H1 (cell line): ENCODE results near the gene NIN. TPM values are rescaled to one million over a fixed set of nuclear protein-coding genes. Genes with fewer than 3 reads are reported as not detected.

ENCODE experiments used
- CREB1 ChIP-seq: IDR thresholded peaks from 2 replicates; pipeline ENCODE4 v1.6.1; 2012; ENCODE audit warnings: inconsistent platforms
- CTBP2 ChIP-seq: IDR thresholded peaks from 2 replicates; pipeline ENCODE4 v1.7.0; 2011; ENCODE audit warnings: borderline replicate concordance, mild to moderate bottlenecking, moderate library complexity, mixed read lengths, low read length; ENCODE audit not compliant: insufficient read depth, insufficient read length
- FOSL1 ChIP-seq: IDR thresholded peaks from 2 replicates; pipeline ENCODE4 v1.6.1; 2011; ENCODE audit warnings: mild to moderate bottlenecking, low read depth, low read length, moderate library complexity; ENCODE audit not compliant: insufficient read depth
- RBBP5 ChIP-seq: IDR thresholded peaks from 2 replicates; pipeline ENCODE4 v1.7.1; 2012; ENCODE audit warnings: low read depth, mild to moderate bottlenecking, inconsistent platforms, low read length, moderate library complexity, borderline replicate concordance
- YY1 ChIP-seq: IDR thresholded peaks from 2 replicates; pipeline ENCODE4 v1.6.1; 2011; ENCODE audit warnings: low read depth, mild to moderate bottlenecking, low read length
- ZNF274 ChIP-seq: IDR thresholded peaks from 2 replicates; pipeline ENCODE4 v1.7.0; 2012; ENCODE audit warnings: low read length, borderline replicate concordance; ENCODE audit errors: extremely low read depth
- polyA plus RNA-seq, 7 experiments: library from polyadenylated mRNA; depleted of rRNA in 3 of 7; stranded (reverse) in 5 of 7; unstranded in 2 of 7; fragments of >200 nt in 5 of 7; fragments of 200-250 nt in 2 of 7; gene quantifications; 1 replicate in 5 of 7; 2 replicates in 1 of 7; 4 replicates in 1 of 7; pipeline versions ENCODE4 v1.2.1 to v1.2.3, GENCODE V29; 2011 to 2013; ENCODE audit warnings: missing spikeins in 2 of 7, mixed read lengths in 2 of 7
- total RNA-seq: library from RNA; stranded (reverse); fragmentation: NEBNext Ultra II Directional; extraction: Animal tissue kit (Norgen Biotek cat#: 25700); gene quantifications from 2 replicates; pipeline ENCODE4 v1.2.1, GENCODE V29; 2021
- TF ChIP-seq, protein P1 (sequence below): fragments of 300-600 bp; sonication (generic); IDR thresholded peaks from 2 replicates; pipeline ENCODE4 v1.7.1; 2012; ENCODE audit warnings: low read length, moderate library complexity, mild to moderate bottlenecking, inconsistent platforms; ENCODE audit not compliant: insufficient replicate concordance
- TF ChIP-seq, protein P2 (sequence below): IDR thresholded peaks from 2 replicates; pipeline ENCODE4 v1.6.1; 2012; ENCODE audit warnings: inconsistent platforms

Gene NIN
- total and polyA plus RNA-seq, 2 of the 8 experiments (the other 6 are each of a cell fraction or from before 2014, with no cell fraction given), result 3.2 to 21.3 TPM

DNA sequence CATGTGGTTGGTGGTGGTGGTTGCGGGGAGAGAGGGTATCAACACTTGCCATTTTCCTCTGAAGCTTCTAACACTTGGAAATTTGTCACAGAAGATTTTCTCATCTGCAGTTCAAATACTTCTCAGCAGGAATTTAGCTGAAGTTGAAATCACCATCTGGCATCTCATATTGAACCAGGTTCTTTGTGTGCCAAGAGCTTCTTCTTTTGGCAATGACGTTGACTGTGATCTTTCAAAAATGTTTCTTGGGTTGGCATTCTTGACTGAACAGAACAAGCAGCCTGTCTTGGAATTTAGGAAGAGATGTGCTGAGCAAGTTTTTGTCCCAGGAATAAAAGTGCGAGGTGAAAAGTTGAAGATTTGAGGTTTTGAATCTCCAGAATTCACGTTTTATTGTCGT lies 8.7 kb upstream of the NIN start (continued):
- TF ChIP-seq, protein P1, sequence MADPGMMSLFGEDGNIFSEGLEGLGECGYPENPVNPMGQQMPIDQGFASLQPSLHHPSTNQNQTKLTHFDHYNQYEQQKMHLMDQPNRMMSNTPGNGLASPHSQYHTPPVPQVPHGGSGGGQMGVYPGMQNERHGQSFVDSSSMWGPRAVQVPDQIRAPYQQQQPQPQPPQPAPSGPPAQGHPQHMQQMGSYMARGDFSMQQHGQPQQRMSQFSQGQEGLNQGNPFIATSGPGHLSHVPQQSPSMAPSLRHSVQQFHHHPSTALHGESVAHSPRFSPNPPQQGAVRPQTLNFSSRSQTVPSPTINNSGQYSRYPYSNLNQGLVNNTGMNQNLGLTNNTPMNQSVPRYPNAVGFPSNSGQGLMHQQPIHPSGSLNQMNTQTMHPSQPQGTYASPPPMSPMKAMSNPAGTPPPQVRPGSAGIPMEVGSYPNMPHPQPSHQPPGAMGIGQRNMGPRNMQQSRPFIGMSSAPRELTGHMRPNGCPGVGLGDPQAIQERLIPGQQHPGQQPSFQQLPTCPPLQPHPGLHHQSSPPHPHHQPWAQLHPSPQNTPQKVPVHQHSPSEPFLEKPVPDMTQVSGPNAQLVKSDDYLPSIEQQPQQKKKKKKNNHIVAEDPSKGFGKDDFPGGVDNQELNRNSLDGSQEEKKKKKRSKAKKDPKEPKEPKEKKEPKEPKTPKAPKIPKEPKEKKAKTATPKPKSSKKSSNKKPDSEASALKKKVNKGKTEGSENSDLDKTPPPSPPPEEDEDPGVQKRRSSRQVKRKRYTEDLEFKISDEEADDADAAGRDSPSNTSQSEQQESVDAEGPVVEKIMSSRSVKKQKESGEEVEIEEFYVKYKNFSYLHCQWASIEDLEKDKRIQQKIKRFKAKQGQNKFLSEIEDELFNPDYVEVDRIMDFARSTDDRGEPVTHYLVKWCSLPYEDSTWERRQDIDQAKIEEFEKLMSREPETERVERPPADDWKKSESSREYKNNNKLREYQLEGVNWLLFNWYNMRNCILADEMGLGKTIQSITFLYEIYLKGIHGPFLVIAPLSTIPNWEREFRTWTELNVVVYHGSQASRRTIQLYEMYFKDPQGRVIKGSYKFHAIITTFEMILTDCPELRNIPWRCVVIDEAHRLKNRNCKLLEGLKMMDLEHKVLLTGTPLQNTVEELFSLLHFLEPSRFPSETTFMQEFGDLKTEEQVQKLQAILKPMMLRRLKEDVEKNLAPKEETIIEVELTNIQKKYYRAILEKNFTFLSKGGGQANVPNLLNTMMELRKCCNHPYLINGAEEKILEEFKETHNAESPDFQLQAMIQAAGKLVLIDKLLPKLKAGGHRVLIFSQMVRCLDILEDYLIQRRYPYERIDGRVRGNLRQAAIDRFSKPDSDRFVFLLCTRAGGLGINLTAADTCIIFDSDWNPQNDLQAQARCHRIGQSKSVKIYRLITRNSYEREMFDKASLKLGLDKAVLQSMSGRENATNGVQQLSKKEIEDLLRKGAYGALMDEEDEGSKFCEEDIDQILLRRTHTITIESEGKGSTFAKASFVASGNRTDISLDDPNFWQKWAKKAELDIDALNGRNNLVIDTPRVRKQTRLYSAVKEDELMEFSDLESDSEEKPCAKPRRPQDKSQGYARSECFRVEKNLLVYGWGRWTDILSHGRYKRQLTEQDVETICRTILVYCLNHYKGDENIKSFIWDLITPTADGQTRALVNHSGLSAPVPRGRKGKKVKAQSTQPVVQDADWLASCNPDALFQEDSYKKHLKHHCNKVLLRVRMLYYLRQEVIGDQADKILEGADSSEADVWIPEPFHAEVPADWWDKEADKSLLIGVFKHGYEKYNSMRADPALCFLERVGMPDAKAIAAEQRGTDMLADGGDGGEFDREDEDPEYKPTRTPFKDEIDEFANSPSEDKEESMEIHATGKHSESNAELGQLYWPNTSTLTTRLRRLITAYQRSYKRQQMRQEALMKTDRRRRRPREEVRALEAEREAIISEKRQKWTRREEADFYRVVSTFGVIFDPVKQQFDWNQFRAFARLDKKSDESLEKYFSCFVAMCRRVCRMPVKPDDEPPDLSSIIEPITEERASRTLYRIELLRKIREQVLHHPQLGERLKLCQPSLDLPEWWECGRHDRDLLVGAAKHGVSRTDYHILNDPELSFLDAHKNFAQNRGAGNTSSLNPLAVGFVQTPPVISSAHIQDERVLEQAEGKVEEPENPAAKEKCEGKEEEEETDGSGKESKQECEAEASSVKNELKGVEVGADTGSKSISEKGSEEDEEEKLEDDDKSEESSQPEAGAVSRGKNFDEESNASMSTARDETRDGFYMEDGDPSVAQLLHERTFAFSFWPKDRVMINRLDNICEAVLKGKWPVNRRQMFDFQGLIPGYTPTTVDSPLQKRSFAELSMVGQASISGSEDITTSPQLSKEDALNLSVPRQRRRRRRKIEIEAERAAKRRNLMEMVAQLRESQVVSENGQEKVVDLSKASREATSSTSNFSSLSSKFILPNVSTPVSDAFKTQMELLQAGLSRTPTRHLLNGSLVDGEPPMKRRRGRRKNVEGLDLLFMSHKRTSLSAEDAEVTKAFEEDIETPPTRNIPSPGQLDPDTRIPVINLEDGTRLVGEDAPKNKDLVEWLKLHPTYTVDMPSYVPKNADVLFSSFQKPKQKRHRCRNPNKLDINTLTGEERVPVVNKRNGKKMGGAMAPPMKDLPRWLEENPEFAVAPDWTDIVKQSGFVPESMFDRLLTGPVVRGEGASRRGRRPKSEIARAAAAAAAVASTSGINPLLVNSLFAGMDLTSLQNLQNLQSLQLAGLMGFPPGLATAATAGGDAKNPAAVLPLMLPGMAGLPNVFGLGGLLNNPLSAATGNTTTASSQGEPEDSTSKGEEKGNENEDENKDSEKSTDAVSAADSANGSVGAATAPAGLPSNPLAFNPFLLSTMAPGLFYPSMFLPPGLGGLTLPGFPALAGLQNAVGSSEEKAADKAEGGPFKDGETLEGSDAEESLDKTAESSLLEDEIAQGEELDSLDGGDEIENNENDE, result no peak
- no peak for TF ChIP-seq CTBP2
- no peak for TF ChIP-seq RBBP5
- TF ChIP-seq CREB1, result no peak
- no peak for TF ChIP-seq FOSL1
- TF ChIP-seq YY1, result no peak
- TF ChIP-seq, protein P2, sequence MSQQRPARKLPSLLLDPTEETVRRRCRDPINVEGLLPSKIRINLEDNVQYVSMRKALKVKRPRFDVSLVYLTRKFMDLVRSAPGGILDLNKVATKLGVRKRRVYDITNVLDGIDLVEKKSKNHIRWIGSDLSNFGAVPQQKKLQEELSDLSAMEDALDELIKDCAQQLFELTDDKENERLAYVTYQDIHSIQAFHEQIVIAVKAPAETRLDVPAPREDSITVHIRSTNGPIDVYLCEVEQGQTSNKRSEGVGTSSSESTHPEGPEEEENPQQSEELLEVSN, result no peak
- TF ChIP-seq ZNF274, result no peak
- TF ChIP-seq, all 59 proteins: peak for 0
